Keratinocyte (primary cell): ENCODE data around the gene RRP8.

Experiments used
- CTCF ChIP-seq, 3 experiments: IDR thresholded peaks in 1 of 3; conservative IDR thresholded peaks in 1 of 3; optimal IDR thresholded peaks in 1 of 3; 2 replicates in 2 of 3; 3 replicates in 1 of 3; pipeline versions ENCODE3 to v1.5.1; 2011; ENCODE audit warnings: low read length in 3 of 3, mild to moderate bottlenecking in 3 of 3, moderate library complexity in 2 of 3, control low read depth in 1 of 3, inconsistent platforms in 1 of 3; ENCODE audit not compliant: insufficient read depth in 2 of 3; ENCODE audit errors: extremely low read depth in 1 of 3
- EZH2 ChIP-seq: IDR thresholded peaks from one replicate; pipeline ENCODE4 v1.6.1; 2012; ENCODE audit warnings: inconsistent platforms, mild to moderate bottlenecking, low read length, moderate library complexity

DNA sequence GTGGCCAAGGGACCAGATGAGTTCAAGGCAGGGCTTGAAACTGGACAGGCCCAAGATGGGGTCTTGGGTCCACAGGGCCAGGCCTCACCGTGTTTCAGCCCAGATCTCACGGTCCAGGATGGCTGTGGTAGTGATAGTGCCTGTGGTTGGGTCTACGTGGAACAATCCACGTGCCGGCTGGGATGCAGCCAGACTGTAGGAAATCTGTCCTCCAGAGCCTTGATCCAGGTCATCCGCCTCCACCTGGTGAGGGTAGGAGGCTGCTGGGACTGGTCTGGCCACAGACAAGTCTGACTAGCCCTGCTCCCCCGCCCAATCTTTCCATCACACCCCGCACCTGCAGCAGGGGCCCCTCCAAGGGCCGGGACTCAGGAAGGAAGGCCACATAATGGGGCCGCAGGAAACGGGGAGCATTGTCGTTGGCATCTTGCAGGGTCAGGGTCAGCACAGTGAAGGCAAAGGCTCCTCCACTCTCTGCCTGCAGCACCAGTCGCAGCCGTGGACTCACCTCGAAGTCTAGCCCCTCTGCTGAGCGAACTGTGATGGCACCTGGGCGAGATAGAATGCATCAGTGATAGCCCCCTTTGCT lies 22.5 kb upstream of the RRP8 start:
- TF ChIP-seq CTCF (optimal IDR thresholded peaks at IDR 0.05 in 1 of 3, IDR thresholded peaks at IDR 0.05 in 1 of 3, conservative IDR thresholded peaks at IDR 0.05 in 1 of 3; ENCODE audit: extremely low read depth in 1 of 3, insufficient read depth in 2 of 3, low read length in 3 of 3) (no peak), EZH2 (no peak)
